HepG2 (cell line): ENCODE measurements around the gene GPR65. TPM values are rescaled to one million over a fixed set of nuclear protein-coding genes. Genes with fewer than 3 reads are reported as not detected.

ENCODE experiments used
- ARNTL ChIP-seq: sonication (generic); formaldehyde crosslinking; IDR thresholded peaks from 2 replicates; pipeline ENCODE4 v1.4.0; 2020; ENCODE audit warnings: mild to moderate bottlenecking, missing genetic modification reagents
- ATAD3A ChIP-seq: sonication (generic); formaldehyde crosslinking; IDR thresholded peaks from 2 replicates; pipeline ENCODE4 v1.4.0; 2020; ENCODE audit warnings: missing genetic modification reagents
- GPBP1L1 ChIP-seq: sonication (generic); formaldehyde crosslinking; IDR thresholded peaks from 2 replicates; pipeline ENCODE4 v1.5.0; 2020; ENCODE audit warnings: mild to moderate bottlenecking, missing genetic modification reagents
- HDAC2 ChIP-seq: sonication (generic); formaldehyde crosslinking; IDR thresholded peaks from 2 replicates; pipeline ENCODE4 v1.4.0; 2020; ENCODE audit warnings: missing genetic modification reagents
- HIVEP1 ChIP-seq: sonication (generic); formaldehyde crosslinking; IDR thresholded peaks from 2 replicates; pipeline ENCODE4 v1.4.0; 2020; ENCODE audit warnings: mild to moderate bottlenecking, missing genetic modification reagents
- MIXL1 ChIP-seq: IDR thresholded peaks from 2 replicates; pipeline ENCODE4 v1.6.1; 2016
- NFE2 ChIP-seq: sonication (generic); formaldehyde crosslinking; IDR thresholded peaks from 2 replicates; pipeline ENCODE4 v1.4.0; 2020; ENCODE audit warnings: missing genetic modification reagents
- NR2C2 ChIP-seq: sonication (generic); formaldehyde crosslinking; IDR thresholded peaks from 2 replicates; pipeline ENCODE4 v1.4.0; 2020; ENCODE audit warnings: missing genetic modification reagents, mild to moderate bottlenecking, moderate library complexity, borderline replicate concordance
- SRSF4 ChIP-seq: fragments of 200-400 bp; formaldehyde crosslinking; IDR thresholded peaks from one replicate; pipeline ENCODE4 v1.6.1; 2018; ENCODE audit warnings: mild to moderate bottlenecking, low read depth, low read length, moderate library complexity; ENCODE audit not compliant: poor library complexity, severe bottlenecking
- ZFP90 ChIP-seq: sonication (generic); formaldehyde crosslinking; IDR thresholded peaks from 2 replicates; pipeline ENCODE4 v1.8.0; 2022; ENCODE audit warnings: missing genetic modification reagents, mild to moderate bottlenecking, inconsistent platforms, borderline replicate concordance
- ZNF17 ChIP-seq: sonication (generic); formaldehyde crosslinking; IDR thresholded peaks from 2 replicates; pipeline ENCODE4 v1.5.0; 2020; ENCODE audit warnings: mild to moderate bottlenecking, missing genetic modification reagents
- ZNF331 ChIP-seq: sonication (generic); formaldehyde crosslinking; IDR thresholded peaks from 2 replicates; pipeline ENCODE4 v1.4.0; 2020; ENCODE audit warnings: missing genetic modification reagents
- ZNF512 ChIP-seq: sonication (generic); formaldehyde crosslinking; IDR thresholded peaks from 2 replicates; pipeline ENCODE4 v1.4.0; 2020; ENCODE audit warnings: mild to moderate bottlenecking, missing genetic modification reagents
- ZNF577 ChIP-seq: sonication (generic); formaldehyde crosslinking; IDR thresholded peaks from 2 replicates; pipeline ENCODE4 v1.4.0; 2020; ENCODE audit warnings: mild to moderate bottlenecking, low read depth, missing genetic modification reagents, borderline replicate concordance
- ZNF660 ChIP-seq: sonication (generic); formaldehyde crosslinking; IDR thresholded peaks from 2 replicates; pipeline ENCODE4 v1.5.1; 2020; ENCODE audit warnings: mild to moderate bottlenecking, low read depth, missing genetic modification reagents, borderline replicate concordance
- ZNF670 ChIP-seq: sonication (generic); formaldehyde crosslinking; IDR thresholded peaks from 2 replicates; pipeline ENCODE4 v1.8.0; 2022; ENCODE audit warnings: mild to moderate bottlenecking, missing genetic modification reagents, borderline replicate concordance
- ZNF879 ChIP-seq: sonication (generic); formaldehyde crosslinking; IDR thresholded peaks from 2 replicates; pipeline ENCODE4 v1.8.1; 2023; ENCODE audit warnings: missing genetic modification reagents
- polyA plus RNA-seq, 8 experiments: library from polyadenylated mRNA; depleted of rRNA in 3 of 8; stranded (reverse) in 7 of 8; unstranded in 1 of 8; fragments of >200 nt; fragmentation: Illumina TruSeq in 4 of 8; extraction: Trizol in 4 of 8; gene quantifications; 2 replicates each; pipeline versions ENCODE4 v1.2.1 to v1.2.3, GENCODE V29; 2011 to 2016; ENCODE audit warnings: low read depth in 4 of 8, missing spikeins in 1 of 8, mixed read lengths in 1 of 8; ENCODE audit not compliant: insufficient read depth in 1 of 8
- total RNA-seq, 5 experiments: library from RNA; depleted of rRNA; stranded (reverse); fragments of >200 nt; fragmentation: Illumina TruSeq; extraction: Trizol; gene quantifications; 2 replicates each; pipeline ENCODE4 v1.2.3, GENCODE V29; 2016; ENCODE audit warnings: low read depth in 1 of 5
- TF ChIP-seq, protein P1 (sequence below): sonication (generic); formaldehyde crosslinking; IDR thresholded peaks from 2 replicates; pipeline ENCODE4 v1.5.1; 2020; ENCODE audit warnings: mild to moderate bottlenecking, missing genetic modification reagents, moderate library complexity
- TF ChIP-seq, protein P2 (sequence below): sonication (generic); formaldehyde crosslinking; IDR thresholded peaks from 2 replicates; pipeline ENCODE4 v1.5.0; 2020; ENCODE audit warnings: missing genetic modification reagents
- TF ChIP-seq, protein P3 (sequence below): sonication (generic); formaldehyde crosslinking; IDR thresholded peaks from 2 replicates; pipeline ENCODE4 v1.5.1; 2020; ENCODE audit warnings: missing genetic modification reagents, mild to moderate bottlenecking, borderline replicate concordance

Gene GPR65
- total and polyA plus RNA-seq, 2 of the 13 experiments (the other 11 are each of a cell fraction or from before 2014, with no cell fraction given), result not detected

- TF ChIP-seq, protein P1, sequence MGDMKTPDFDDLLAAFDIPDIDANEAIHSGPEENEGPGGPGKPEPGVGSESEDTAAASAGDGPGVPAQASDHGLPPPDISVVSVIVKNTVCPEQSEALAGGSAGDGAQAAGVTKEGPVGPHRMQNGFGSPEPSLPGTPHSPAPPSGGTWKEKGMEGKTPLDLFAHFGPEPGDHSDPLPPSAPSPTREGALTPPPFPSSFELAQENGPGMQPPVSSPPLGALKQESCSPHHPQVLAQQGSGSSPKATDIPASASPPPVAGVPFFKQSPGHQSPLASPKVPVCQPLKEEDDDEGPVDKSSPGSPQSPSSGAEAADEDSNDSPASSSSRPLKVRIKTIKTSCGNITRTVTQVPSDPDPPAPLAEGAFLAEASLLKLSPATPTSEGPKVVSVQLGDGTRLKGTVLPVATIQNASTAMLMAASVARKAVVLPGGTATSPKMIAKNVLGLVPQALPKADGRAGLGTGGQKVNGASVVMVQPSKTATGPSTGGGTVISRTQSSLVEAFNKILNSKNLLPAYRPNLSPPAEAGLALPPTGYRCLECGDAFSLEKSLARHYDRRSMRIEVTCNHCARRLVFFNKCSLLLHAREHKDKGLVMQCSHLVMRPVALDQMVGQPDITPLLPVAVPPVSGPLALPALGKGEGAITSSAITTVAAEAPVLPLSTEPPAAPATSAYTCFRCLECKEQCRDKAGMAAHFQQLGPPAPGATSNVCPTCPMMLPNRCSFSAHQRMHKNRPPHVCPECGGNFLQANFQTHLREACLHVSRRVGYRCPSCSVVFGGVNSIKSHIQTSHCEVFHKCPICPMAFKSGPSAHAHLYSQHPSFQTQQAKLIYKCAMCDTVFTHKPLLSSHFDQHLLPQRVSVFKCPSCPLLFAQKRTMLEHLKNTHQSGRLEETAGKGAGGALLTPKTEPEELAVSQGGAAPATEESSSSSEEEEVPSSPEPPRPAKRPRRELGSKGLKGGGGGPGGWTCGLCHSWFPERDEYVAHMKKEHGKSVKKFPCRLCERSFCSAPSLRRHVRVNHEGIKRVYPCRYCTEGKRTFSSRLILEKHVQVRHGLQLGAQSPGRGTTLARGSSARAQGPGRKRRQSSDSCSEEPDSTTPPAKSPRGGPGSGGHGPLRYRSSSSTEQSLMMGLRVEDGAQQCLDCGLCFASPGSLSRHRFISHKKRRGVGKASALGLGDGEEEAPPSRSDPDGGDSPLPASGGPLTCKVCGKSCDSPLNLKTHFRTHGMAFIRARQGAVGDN (CRISPR knock-in tag), result no peak
- TF ChIP-seq NFE2 (CRISPR knock-in tag), result no peak
- TF ChIP-seq SRSF4, result no peak
- no peak for TF ChIP-seq ZNF17 (CRISPR knock-in tag)
- no peak for TF ChIP-seq ZNF660 (CRISPR knock-in tag)
- TF ChIP-seq ZNF670 (CRISPR knock-in tag), result no peak
- TF ChIP-seq GPBP1L1 (CRISPR knock-in tag), result no peak
- peak; percentile 6; the same call in 1 of the 2 replicates for TF ChIP-seq ZNF331 (CRISPR knock-in tag)
- TF ChIP-seq, protein P2, sequence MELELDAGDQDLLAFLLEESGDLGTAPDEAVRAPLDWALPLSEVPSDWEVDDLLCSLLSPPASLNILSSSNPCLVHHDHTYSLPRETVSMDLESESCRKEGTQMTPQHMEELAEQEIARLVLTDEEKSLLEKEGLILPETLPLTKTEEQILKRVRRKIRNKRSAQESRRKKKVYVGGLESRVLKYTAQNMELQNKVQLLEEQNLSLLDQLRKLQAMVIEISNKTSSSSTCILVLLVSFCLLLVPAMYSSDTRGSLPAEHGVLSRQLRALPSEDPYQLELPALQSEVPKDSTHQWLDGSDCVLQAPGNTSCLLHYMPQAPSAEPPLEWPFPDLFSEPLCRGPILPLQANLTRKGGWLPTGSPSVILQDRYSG (CRISPR knock-in tag), result no peak
- TF ChIP-seq, protein P3, sequence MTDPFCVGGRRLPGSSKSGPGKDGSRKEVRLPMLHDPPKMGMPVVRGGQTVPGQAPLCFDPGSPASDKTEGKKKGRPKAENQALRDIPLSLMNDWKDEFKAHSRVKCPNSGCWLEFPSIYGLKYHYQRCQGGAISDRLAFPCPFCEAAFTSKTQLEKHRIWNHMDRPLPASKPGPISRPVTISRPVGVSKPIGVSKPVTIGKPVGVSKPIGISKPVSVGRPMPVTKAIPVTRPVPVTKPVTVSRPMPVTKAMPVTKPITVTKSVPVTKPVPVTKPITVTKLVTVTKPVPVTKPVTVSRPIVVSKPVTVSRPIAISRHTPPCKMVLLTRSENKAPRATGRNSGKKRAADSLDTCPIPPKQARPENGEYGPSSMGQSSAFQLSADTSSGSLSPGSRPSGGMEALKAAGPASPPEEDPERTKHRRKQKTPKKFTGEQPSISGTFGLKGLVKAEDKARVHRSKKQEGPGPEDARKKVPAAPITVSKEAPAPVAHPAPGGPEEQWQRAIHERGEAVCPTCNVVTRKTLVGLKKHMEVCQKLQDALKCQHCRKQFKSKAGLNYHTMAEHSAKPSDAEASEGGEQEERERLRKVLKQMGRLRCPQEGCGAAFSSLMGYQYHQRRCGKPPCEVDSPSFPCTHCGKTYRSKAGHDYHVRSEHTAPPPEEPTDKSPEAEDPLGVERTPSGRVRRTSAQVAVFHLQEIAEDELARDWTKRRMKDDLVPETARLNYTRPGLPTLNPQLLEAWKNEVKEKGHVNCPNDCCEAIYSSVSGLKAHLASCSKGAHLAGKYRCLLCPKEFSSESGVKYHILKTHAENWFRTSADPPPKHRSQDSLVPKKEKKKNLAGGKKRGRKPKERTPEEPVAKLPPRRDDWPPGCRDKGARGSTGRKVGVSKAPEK (CRISPR knock-in tag), result no peak
- no peak for TF ChIP-seq ZNF577 (CRISPR knock-in tag)
- no peak for TF ChIP-seq ZNF879 (CRISPR knock-in tag)
- TF ChIP-seq NR2C2, result peak; percentile 36; the same call in 1 of the 2 replicates
- no peak for TF ChIP-seq ATAD3A (CRISPR knock-in tag)
- no peak for TF ChIP-seq ZNF512 (CRISPR knock-in tag)
- TF ChIP-seq HIVEP1 (CRISPR knock-in tag), result no peak
- 0 out of 2 replicates have a peak, but pooled peaks have one; percentile 15 for TF ChIP-seq ARNTL
- TF ChIP-seq MIXL1, result no peak
- TF ChIP-seq HDAC2 (CRISPR knock-in tag), result peak; percentile 50; the same call in 1 of the 2 replicates
- no peak for TF ChIP-seq ZFP90
Observed at GRCh38 chr14:88044444-88044758, 39.5 kb downstream of the GPR65 start (continued).
